GM06990 (cell line): Measurements from ENCODE around the gene PI4KA.
"Not testable (repeated sequence)": the region's sequence is repeated elsewhere in the genome, so short reads cannot be mapped to it uniquely, and the experiment has no call there.

Experiments used
- DNase-seq: peaks from one replicate; pipeline ENCODE4 v3.0.0-alpha.2; 2011; ENCODE audit not compliant: insufficient read length; ENCODE audit errors: extremely low read depth
- H3K27me3 ChIP-seq: replicated peaks from 2 replicates; pipeline ENCODE4 v1.6.0; 2011; ENCODE audit warnings: low read length; ENCODE audit not compliant: control insufficient read depth, insufficient read depth
- H3K36me3 ChIP-seq: 2 replicates; pipeline ENCODE4 v1.5.1; 2011; ENCODE audit warnings: low read length; ENCODE audit not compliant: control insufficient read depth, insufficient read depth
- H3K4me3 ChIP-seq: replicated peaks from 2 replicates; pipeline ENCODE4 v1.5.1; 2011; ENCODE audit warnings: low read depth, mild to moderate bottlenecking, control low read depth, low read length
- TF ChIP-seq, protein P1 (sequence below): IDR thresholded peaks from 2 replicates; pipeline ENCODE4 v1.5.1; 2011; ENCODE audit warnings: low read length, control low read depth, mild to moderate bottlenecking, inconsistent platforms; ENCODE audit not compliant: insufficient read depth, poor library complexity, severe bottlenecking

PI4KA gene

DNA sequence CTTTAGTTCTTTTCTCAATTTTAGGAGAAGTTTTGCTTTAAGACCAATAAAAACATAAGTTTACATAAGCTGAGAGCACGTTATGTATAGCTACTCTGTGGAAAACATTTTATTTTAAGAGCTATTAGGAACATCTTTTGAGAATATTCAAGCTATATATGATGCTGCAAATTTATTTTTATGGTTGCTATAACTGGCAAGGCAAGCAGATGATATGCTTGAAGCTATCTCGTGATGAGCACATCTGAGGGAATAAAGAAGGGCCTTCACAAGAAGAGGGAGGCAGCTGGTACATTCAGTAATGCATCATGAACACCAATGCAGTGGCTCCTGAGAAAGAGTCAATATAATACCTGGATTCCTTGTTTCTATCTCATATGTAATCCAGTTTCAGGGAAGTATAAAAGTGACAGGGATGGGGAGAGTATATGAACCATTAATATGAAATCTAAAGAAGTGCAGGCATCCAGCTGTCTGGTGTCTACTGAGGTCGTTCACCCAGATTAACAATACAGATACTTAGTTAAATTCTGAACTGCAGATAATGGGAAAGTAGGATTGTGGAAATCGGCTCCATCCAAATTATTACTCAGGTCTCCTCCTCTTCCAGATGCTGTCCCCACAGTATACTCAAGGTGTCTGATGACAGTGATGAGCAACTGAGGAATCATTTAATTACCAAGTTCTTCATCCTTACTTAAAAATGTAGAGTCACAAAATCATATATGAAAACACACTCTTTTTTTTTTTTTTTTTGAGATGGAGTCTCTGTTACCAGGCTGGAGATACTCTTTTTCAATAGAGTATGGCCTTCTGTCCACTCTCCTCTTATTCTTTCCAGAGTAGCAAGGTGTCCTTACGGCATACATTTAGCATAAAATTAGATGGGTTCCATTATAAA is 185.1 kb downstream of the PI4KA start:
- TF ChIP-seq, protein P1, sequence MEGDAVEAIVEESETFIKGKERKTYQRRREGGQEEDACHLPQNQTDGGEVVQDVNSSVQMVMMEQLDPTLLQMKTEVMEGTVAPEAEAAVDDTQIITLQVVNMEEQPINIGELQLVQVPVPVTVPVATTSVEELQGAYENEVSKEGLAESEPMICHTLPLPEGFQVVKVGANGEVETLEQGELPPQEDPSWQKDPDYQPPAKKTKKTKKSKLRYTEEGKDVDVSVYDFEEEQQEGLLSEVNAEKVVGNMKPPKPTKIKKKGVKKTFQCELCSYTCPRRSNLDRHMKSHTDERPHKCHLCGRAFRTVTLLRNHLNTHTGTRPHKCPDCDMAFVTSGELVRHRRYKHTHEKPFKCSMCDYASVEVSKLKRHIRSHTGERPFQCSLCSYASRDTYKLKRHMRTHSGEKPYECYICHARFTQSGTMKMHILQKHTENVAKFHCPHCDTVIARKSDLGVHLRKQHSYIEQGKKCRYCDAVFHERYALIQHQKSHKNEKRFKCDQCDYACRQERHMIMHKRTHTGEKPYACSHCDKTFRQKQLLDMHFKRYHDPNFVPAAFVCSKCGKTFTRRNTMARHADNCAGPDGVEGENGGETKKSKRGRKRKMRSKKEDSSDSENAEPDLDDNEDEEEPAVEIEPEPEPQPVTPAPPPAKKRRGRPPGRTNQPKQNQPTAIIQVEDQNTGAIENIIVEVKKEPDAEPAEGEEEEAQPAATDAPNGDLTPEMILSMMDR: no peak
- DNase-seq: no peak
- no peak overlapping the region for H3K4me3 ChIP-seq
- no peaks in the 10 kb centered on the region for H3K27me3 ChIP-seq
- no peaks in the 10 kb centered on the region for H3K36me3 ChIP-seq

DNA sequence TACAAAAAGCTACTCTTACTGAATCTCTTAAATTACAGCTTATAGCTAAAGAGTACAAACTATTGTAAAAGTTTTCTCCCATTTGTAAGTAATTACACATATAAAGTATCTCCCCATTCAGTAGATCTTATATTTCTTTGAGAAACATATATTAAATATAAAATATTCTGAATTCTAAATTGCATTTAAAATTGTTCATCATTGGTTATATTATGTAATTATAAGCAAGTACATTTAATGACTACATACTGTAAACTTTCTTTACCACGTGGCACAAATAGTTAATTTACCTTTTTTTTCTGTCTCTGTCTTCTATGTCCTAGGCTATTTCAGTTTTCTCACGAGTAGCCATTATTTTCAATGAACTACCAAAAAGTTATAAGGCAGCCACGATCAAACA is 185.9 kb downstream of the PI4KA start:
- Histone ChIP-seq H3K4me3 (no peak overlapping the region), H3K36me3 (no peaks in the 10 kb centered on the region), H3K27me3 (no peaks in the 10 kb centered on the region)
- no peak for DNase-seq
- TF ChIP-seq, protein P1: no peak

DNA sequence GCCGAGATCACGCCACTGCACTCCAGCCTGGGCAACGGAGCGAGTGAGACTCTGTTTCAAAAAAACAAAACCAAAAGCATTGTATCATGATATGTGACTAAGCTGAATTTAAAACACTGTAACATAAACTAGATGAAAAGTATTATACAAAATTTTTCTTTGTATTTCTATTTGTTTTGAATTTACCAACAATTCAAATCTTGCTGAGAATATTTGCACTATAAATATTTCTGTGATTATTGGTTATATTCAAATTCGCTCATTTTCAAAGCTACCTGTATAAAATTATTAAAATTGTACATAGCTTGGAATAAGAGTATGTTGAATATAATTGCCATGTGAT is 186.6 kb downstream of the PI4KA start:
- Histone ChIP-seq H3K36me3 (no peaks in the 10 kb centered on the region), H3K27me3 (no peaks in the 10 kb centered on the region), H3K4me3 (no peak overlapping the region)
- TF ChIP-seq, protein P1: no peak
- DNase-seq: no peak

DNA sequence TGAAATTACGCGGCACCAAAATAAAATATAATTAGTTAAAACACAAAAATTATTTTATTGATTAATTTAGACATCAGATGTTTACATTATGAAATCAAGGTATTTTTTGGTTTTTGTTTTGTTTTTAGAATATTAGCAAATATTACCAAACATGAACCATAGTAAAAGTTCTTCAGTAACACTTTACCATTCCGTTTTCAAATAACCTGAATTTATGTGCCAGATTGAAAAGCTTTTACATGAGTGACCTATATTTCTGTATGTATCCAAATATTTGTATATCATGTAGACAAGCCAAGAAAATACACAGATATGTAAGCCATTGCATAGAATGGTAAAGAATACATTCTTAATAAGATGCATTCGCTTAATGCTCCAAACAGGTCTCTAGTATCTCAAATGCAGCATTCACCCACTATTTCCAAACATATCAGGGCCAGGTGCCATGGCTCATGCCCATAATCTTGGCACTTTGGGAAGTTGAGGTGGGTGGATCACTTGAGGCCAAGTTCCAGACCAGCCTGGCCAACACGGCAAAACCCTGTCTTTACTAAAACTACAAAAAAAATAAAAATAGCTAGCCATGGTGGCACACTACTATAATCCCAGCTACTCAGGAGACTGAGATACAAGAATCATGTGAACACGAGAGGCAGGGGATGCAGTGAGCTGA is 187.1 kb downstream of the PI4KA start:
- TF ChIP-seq, protein P1: no peak
- no peaks in the 10 kb centered on the region for H3K36me3 ChIP-seq
- H3K27me3 ChIP-seq: no peaks in the 10 kb centered on the region
- no peak overlapping the region for H3K4me3 ChIP-seq
- DNase-seq: no peak

DNA sequence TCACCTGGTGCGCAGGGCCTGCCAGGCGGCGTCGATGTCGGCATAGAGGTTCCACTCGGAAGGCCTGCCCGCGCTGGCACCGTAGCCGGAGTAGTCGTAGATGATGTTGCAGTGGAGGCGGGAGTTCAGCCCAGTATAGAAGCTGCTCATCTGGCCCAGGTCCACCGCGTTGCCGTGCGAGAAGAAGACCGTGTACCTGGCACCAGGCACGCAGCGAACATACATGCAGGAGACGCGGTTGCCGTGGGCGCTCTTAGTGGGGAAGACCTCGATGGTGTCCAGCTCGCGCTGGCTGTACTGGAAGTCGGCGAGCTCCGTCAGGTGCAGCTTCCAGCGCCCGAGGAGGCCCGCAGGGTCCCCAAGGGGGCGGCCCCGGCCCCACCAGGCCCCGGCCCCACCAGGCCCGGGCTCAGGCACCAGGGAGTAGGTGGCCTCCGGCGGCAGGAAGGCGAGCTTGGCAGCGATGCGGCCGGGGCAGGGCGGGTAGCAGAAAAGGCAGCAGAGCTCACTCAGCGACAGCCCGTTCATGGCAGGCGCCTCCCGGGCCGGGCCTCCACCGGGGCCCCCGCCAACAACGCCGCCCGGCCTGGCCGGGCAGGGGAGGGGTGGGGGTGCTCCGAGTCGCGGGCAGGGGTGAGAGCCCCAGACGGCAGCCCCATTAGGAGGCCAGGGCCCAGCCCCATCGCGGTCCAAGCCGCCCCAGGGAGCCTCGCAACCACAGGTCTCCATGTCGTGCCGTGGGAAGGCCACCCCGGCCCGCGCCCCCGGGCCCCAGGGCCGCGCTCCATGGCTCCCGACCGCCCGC is 188.0 kb downstream of the PI4KA start:
- not testable (repeated sequence) for H3K4me3 ChIP-seq, H3K27me3 ChIP-seq, H3K36me3 ChIP-seq, DNase-seq

DNA sequence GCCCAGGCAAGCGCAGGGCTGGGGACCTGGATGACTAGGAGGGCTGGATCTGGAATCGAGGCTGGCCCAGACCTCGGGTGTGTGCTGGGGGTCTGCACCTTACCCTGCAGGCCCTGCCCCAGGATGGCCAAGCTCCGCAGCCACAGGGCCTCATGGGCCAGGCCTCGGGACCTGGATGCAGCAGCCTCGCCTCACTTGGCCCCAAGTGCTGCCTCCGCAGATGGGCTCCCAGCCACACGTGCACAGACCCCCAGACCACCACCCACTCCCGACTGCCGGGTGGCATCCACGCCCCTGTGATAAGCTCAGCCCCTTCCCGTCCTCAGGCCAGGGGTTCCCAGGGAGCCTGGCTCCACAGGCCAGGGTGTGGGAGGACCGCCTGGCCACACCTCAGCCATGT is 188.7 kb downstream of the PI4KA start:
- DNase-seq, H3K4me3 ChIP-seq, H3K36me3 ChIP-seq, H3K27me3 ChIP-seq: not testable (repeated sequence)

DNA sequence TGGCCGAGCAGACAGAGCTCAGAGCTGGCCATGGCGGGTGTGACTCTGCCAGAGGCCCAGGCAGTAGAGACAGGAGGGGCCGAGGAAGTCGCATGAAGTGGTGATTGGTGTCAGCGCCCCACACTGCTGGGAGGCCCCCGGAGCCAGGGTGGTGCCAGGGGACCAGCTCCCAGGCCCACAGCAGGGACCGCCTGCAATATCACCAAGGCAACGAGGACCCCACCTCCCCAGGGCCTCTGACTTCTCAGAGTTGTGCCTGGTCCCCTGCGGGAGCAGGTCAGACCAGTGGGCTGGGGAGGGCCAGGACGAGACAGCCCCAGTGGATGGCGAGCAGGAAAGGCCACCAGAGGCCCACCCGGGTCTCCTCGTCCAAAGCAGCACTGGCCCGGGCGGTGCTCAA is 189.1 kb downstream of the PI4KA start:
- H3K4me3 ChIP-seq, H3K27me3 ChIP-seq, H3K36me3 ChIP-seq, DNase-seq: not testable (repeated sequence)

DNA sequence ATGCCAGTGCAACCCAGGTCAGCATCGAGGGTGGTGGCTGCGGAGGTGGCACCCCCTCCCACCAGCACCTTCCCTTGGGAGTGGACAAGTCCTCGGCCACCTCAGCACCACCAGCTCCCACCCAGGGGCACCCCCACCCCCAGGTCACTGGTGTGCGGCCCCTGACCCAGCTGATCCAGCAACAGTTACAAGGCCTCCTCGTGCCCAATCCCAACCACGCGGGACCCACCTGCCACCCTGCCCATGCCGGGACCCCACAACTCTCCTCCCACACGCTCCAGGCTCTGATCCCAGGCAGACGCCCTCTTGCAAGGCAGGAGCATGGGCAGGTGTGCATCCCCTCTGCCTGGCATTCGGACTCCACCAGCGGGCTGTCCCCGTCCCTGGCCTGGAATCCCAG is 189.8 kb downstream of the PI4KA start:
- H3K4me3 ChIP-seq, H3K27me3 ChIP-seq, H3K36me3 ChIP-seq, DNase-seq: not testable (repeated sequence)

DNA sequence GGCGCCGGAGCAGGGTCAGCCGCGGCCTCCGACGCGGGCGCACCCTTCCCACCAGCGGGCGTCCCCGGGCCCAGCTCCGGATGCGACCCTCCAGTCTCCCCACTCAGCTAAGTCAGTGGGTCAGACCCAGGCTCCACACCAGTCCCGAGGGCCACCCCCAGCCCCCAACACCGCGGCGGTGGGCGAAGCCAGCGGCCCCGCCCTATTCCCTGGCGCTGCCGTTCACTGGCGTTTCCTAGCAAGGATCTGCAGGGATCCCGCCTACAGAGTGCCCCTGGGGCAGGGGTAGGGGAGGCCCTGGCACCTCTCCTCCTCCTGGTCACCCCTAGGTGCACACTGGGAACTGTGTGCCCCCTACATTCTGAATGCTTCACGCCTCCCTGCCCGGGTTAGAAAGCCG is 190.4 kb downstream of the PI4KA start:
- not testable (repeated sequence) for H3K27me3 ChIP-seq, H3K36me3 ChIP-seq, H3K4me3 ChIP-seq, DNase-seq
